Cardiac muscle cell (in vitro differentiated cells and primary cell): ENCODE measurements around the gene PTDSS2. TPM values are rescaled to one million over a fixed set of nuclear protein-coding genes. Genes with fewer than 3 reads are reported as not detected.

ENCODE experiments used
- DNase-seq, 2 donors: peaks; one replicate each; pipeline versions ENCODE4 v3.0.0 to v3.0.0-alpha.2; 2010 to 2017; ENCODE audit warnings: low read depth in 1 of 2, low spot score in 1 of 2
- H3K27ac ChIP-seq: fragments of 200-600 bp; sonication (generic); 2 replicates; pipeline ENCODE4 v1.5.1; 2016
- H3K27me3 ChIP-seq: fragments of 200-600 bp; sonication (generic); 2 replicates; pipeline ENCODE4 v1.6.0; 2016; ENCODE audit warnings: control low read depth
- H3K36me3 ChIP-seq: fragments of 200-600 bp; sonication (generic); 2 replicates; pipeline ENCODE4 v1.5.1; 2016; ENCODE audit warnings: control low read depth
- H3K4me1 ChIP-seq: fragments of 200-600 bp; sonication (generic); 2 replicates; pipeline ENCODE4 v1.8.1; 2017; ENCODE audit warnings: low read depth, mild to moderate bottlenecking, mixed run types
- H3K4me3 ChIP-seq: fragments of 200-600 bp; sonication (generic); 2 replicates; pipeline ENCODE4 v1.5.1; 2016; ENCODE audit warnings: mild to moderate bottlenecking
- H3K9me3 ChIP-seq: fragments of 200-600 bp; sonication (generic); 2 replicates; pipeline ENCODE4 v1.5.1; 2017; ENCODE audit warnings: low read depth, mild to moderate bottlenecking, control low read depth
- CTCF ChIP-seq: IDR thresholded peaks from 2 replicates; pipeline ENCODE4 v1.5.1; 2012; ENCODE audit warnings: low read depth, mild to moderate bottlenecking, low read length
- polyA plus RNA-seq: library from polyadenylated mRNA; unstranded; fragments of >200 nt; fragmentation: Nextera tagmentation; extraction: Ambion mirVana; gene quantifications from 2 replicates; pipeline ENCODE4 v1.2.1, GENCODE V29; 2016
- total RNA-seq: library from RNA; depleted of rRNA; stranded (reverse); fragments of >200 nt; gene quantifications from 2 replicates; pipeline ENCODE4 v1.2.3, GENCODE V29; 2016

PTDSS2 gene
- total and polyA plus RNA-seq, 2 experiments from 2014 or later, result 69.6 to 202 TPM

GRCh38 chr11:451738-452137 lies 1.7 kb downstream of the PTDSS2 start:
- Histone ChIP-seq H3K27me3 (no peaks in the 10 kb centered on the region), H3K4me3 (no peak overlapping the region)

GRCh38 chr11:452203-452744 lies 2.2 kb downstream of the PTDSS2 start:
- Histone ChIP-seq H3K9me3 (no peaks in the 10 kb centered on the region), H3K36me3 (no peaks in the 10 kb centered on the region), H3K4me1 (peaks cover 18% of the 10 kb centered on the region), H3K27me3 (no peaks in the 10 kb centered on the region), H3K4me3 (no peak overlapping the region), H3K27ac (no peak overlapping the region)
- DNase-seq, result no peak
- TF ChIP-seq CTCF, result no peak

More at GRCh38 chr11:451738-452137, 1.7 kb downstream of the PTDSS2 start:
- Histone ChIP-seq H3K4me1 (peaks cover 18% of the 10 kb centered on the region), H3K9me3 (no peaks in the 10 kb centered on the region), H3K36me3 (no peaks in the 10 kb centered on the region), H3K27ac (no peak overlapping the region)
- DNase-seq, result no peak
- TF ChIP-seq CTCF, result no peak

- no peak overlapping the region for H3K4me3 ChIP-seq
- no peaks in the 10 kb centered on the region for H3K27me3 ChIP-seq
- TF ChIP-seq CTCF, result no peak
- H3K4me1 ChIP-seq, result peaks cover 18% of the 10 kb centered on the region
- H3K27ac ChIP-seq, result peak overlapping the region; percentile 42
- DNase-seq, result no peak
- no peaks in the 10 kb centered on the region for H3K9me3 ChIP-seq
- H3K36me3 ChIP-seq, result no peaks in the 10 kb centered on the region
Observed at GRCh38 chr11:452916-453527, 2.9 kb downstream of the PTDSS2 start.

GRCh38 chr11:453564-453963 lies 3.5 kb downstream of the PTDSS2 start:
- DNase-seq, result no peak
- Histone ChIP-seq H3K36me3 (no peaks in the 10 kb centered on the region), H3K27me3 (no peaks in the 10 kb centered on the region), H3K9me3 (no peaks in the 10 kb centered on the region), H3K4me3 (no peak overlapping the region), H3K27ac (peak overlapping the region; percentile 42), H3K4me1 (peaks cover 17% of the 10 kb centered on the region)
- TF ChIP-seq CTCF, result no peak

GRCh38 chr11:454043-454442 lies 4.0 kb downstream of the PTDSS2 start:
- Histone ChIP-seq H3K4me3 (no peak overlapping the region), H3K27me3 (no peaks in the 10 kb centered on the region), H3K36me3 (no peaks in the 10 kb centered on the region), H3K9me3 (no peaks in the 10 kb centered on the region), H3K4me1 (peaks cover 12% of the 10 kb centered on the region), H3K27ac (peak overlapping the region; percentile 42)
- DNase-seq, result no peak
- TF ChIP-seq CTCF, result no peak
